A549 (cell line): Measurements from ENCODE around the gene MARCHF6.

ENCODE experiments used
- CHD2 ChIP-seq: fragments of 150-350 bp; IDR thresholded peaks from 2 replicates; pipeline ENCODE4 v1.6.1; 2014; ENCODE audit warnings: low read length; ENCODE audit not compliant: partially characterized antibody
- MYC ChIP-seq: IDR thresholded peaks from 2 replicates; pipeline ENCODE4 v1.6.1; 2012; ENCODE audit warnings: mild to moderate bottlenecking, inconsistent platforms, low read length, improper control_type of control experiment, borderline replicate concordance
- NR3C1 ChIP-seq: fragments of >200 bp; sonication (Bioruptor Twin); formaldehyde crosslinking; IDR thresholded peaks from 3 replicates; pipeline ENCODE4 v1.6.1; 2017
- POLR2A ChIP-seq: IDR thresholded peaks from 2 replicates; pipeline ENCODE4 v1.6.1; 2012; ENCODE audit warnings: mild to moderate bottlenecking, low read length
- RAD21 ChIP-seq, 2 experiments: fragments of >200 bp in 1 of 2; sonication (Bioruptor Twin) in 1 of 2; formaldehyde crosslinking in 1 of 2; IDR thresholded peaks in 1 of 2; conservative IDR thresholded peaks in 1 of 2; 2 replicates in 1 of 2; 3 replicates in 1 of 2; pipeline ENCODE4 v1.6.1; 2012 to 2018; ENCODE audit warnings: inconsistent platforms in 1 of 2
- TF ChIP-seq, protein P1 (sequence below): fragments of >200 bp; sonication (Bioruptor Twin); formaldehyde crosslinking; IDR thresholded peaks from 3 replicates; pipeline ENCODE4 v1.5.1; 2016

DNA sequence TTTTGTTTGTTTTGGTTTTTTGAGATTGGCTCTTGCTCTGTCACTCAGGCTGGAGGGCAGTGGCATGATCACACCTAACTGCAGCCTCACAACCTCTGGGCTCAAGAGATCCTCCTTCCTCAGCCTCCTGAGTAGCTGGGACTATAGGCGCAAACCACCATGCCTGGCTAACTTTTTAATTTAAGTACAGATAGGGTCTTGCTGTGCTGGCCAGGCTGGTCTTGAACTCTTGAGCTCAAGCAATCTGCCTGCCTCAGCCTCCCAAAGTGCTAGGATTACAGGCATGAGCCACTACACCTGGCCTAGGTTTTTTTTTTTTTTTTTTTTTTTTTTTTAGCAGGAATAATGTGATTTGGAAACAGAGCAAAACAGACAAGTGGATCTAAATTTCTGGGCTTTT is 37.6 kb downstream of the MARCHF6 start:
- TF ChIP-seq MYC, result no peak
- TF ChIP-seq POLR2A, result no peak
- no peak for TF ChIP-seq NR3C1
- TF ChIP-seq RAD21 (conservative IDR thresholded peaks at IDR 0.05 in 1 of 2, IDR thresholded peaks at IDR 0.05 in 1 of 2), result no peak
- TF ChIP-seq CHD2, result no peak
- TF ChIP-seq, protein P1, sequence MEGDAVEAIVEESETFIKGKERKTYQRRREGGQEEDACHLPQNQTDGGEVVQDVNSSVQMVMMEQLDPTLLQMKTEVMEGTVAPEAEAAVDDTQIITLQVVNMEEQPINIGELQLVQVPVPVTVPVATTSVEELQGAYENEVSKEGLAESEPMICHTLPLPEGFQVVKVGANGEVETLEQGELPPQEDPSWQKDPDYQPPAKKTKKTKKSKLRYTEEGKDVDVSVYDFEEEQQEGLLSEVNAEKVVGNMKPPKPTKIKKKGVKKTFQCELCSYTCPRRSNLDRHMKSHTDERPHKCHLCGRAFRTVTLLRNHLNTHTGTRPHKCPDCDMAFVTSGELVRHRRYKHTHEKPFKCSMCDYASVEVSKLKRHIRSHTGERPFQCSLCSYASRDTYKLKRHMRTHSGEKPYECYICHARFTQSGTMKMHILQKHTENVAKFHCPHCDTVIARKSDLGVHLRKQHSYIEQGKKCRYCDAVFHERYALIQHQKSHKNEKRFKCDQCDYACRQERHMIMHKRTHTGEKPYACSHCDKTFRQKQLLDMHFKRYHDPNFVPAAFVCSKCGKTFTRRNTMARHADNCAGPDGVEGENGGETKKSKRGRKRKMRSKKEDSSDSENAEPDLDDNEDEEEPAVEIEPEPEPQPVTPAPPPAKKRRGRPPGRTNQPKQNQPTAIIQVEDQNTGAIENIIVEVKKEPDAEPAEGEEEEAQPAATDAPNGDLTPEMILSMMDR, result no peak
